A549 (cell line): ENCODE results near the gene USP51. TPM values are rescaled to one million over a fixed set of nuclear protein-coding genes. Genes with fewer than 3 reads are reported as not detected.
A peak's percentile ranks its signal among the peaks of the same experiment; 100 is the strongest.

Experiments
- ATAC-seq, 2 experiments: fragments of 200-7000 bp in 1 of 2; fragments of >200 bp in 1 of 2; cut with Nextera tagmentation in 1 of 2; cut with Tn5 transposase in 1 of 2; 3 replicates each; pipeline versions ENCODE4 v1.8.0 to v1.9.1; 2018 to 2020; ENCODE audit warnings: mild to moderate bottlenecking in 1 of 2, moderate library complexity in 1 of 2
- CTCF ChIA-PET: fragments of 300-600 bp; sonication (Branson Sonifier 250); formaldehyde crosslinking; extraction: SDS; loops from one replicate; lab custom pipeline; 2021; ENCODE audit warnings: antibody characterized with exemption, inconsistent platforms; lab: Yijun Ruan, JAX
- POLR2A ChIA-PET: fragments of 350-600 bp; formaldehyde crosslinking; extraction: SDS; loops from one replicate; lab custom pipeline; 2021; ENCODE audit warnings: antibody characterized with exemption, inconsistent platforms; lab: Yijun Ruan, JAX
- DNase-seq, 2 experiments: peaks; one replicate each; pipeline versions ENCODE4 v3.0.0 to v3.0.0-alpha.2; 2011 to 2016; ENCODE audit warnings: low read depth in 1 of 2, low spot score in 1 of 2
- FAIRE-seq: peaks from 2 replicates; lab custom pipeline; 2011; peaks lifted over from hg19 to GRCh38; lab: Jason Lieb, UNC
- H3K27ac ChIP-seq, 2 experiments: fragments of >200 bp; sonication (Bioruptor Twin); formaldehyde crosslinking; 3 replicates each; pipeline ENCODE4 v1.5.1; 2016 to 2017
- H3K4me1 ChIP-seq: fragments of >200 bp; sonication (Bioruptor Twin); formaldehyde crosslinking; 3 replicates; pipeline ENCODE4 v1.6.1; 2016
- H3K4me2 ChIP-seq: fragments of >200 bp; sonication (Bioruptor Twin); formaldehyde crosslinking; 3 replicates; pipeline ENCODE4 v1.6.1; 2016
- H3K4me3 ChIP-seq: fragments of >200 bp; sonication (Bioruptor Twin); formaldehyde crosslinking; 3 replicates; pipeline ENCODE4 v1.5.1; 2016
- H3K9me3 ChIP-seq: fragments of >200 bp; sonication (Bioruptor Twin); formaldehyde crosslinking; 3 replicates; pipeline ENCODE4 v1.6.1; 2016
- BCL3 ChIP-seq: fragments of >200 bp; sonication (Bioruptor Twin); formaldehyde crosslinking; IDR thresholded peaks from 3 replicates; pipeline ENCODE4 v1.6.1; 2016
- BHLHE40 ChIP-seq: IDR thresholded peaks from 2 replicates; pipeline ENCODE4 v1.6.1; 2012; ENCODE audit warnings: low read depth, low read length, inconsistent platforms
- CBX2 ChIP-seq: fragments of 200-600 bp; sonication (generic); IDR thresholded peaks from 2 replicates; pipeline ENCODE4 v1.6.1; 2016; ENCODE audit warnings: low read depth, mild to moderate bottlenecking, borderline replicate concordance
- CBX8 ChIP-seq: fragments of 200-600 bp; sonication (generic); IDR thresholded peaks from 2 replicates; pipeline ENCODE4 v1.6.1; 2016
- CEBPB ChIP-seq, 2 experiments: fragments of >200 bp in 1 of 2; sonication (Bioruptor Twin) in 1 of 2; formaldehyde crosslinking in 1 of 2; IDR thresholded peaks; 2 replicates each; pipeline ENCODE4 v1.6.1; 2012 to 2016
- CTCF ChIP-seq: fragments of >200 bp; sonication (Bioruptor Twin); formaldehyde crosslinking; IDR thresholded peaks from 3 replicates; pipeline ENCODE4 v1.5.1; 2016
- E2F6 ChIP-seq: IDR thresholded peaks from 2 replicates; pipeline ENCODE4 v1.6.1; 2012; ENCODE audit warnings: low read depth, borderline replicate concordance
- ELK1 ChIP-seq: fragments of 150-350 bp; IDR thresholded peaks from 2 replicates; pipeline ENCODE4 v1.6.1; 2014; ENCODE audit warnings: low read depth, mild to moderate bottlenecking, low read length
- ESRRA ChIP-seq: fragments of 150-350 bp; IDR thresholded peaks from 2 replicates; pipeline ENCODE4 v1.6.1; 2014; ENCODE audit warnings: mild to moderate bottlenecking, low read length, borderline replicate concordance
- FOXS1 ChIP-seq: fragments of 250-450 bp; sonication (Bioruptor Pico); IDR thresholded peaks from 2 replicates; pipeline ENCODE4 v1.5.0; 2020; ENCODE audit warnings: mild to moderate bottlenecking, moderate library complexity
- GATA3 ChIP-seq: IDR thresholded peaks from 2 replicates; pipeline ENCODE4 v1.6.1; 2012; ENCODE audit warnings: borderline replicate concordance
- HDAC2 ChIP-seq: fragments of 200-600 bp; sonication (generic); IDR thresholded peaks from 2 replicates; pipeline ENCODE4 v1.6.1; 2016
- HES2 ChIP-seq: fragments of >200 bp; sonication (Bioruptor Twin); formaldehyde crosslinking; IDR thresholded peaks from 2 replicates; pipeline ENCODE4 v1.6.1; 2016
- HEYL ChIP-seq: fragments of 250-450 bp; sonication (Bioruptor Pico); IDR thresholded peaks from 2 replicates; pipeline ENCODE4 v1.8.0; 2021; ENCODE audit warnings: mild to moderate bottlenecking, moderate library complexity
- HOXA7 ChIP-seq: fragments of 250-450 bp; sonication (Bioruptor Pico); IDR thresholded peaks from 2 replicates; pipeline ENCODE4 v1.5.0; 2020; ENCODE audit warnings: mild to moderate bottlenecking, moderate library complexity
- JUNB ChIP-seq: fragments of >200 bp; sonication (Bioruptor Twin); formaldehyde crosslinking; IDR thresholded peaks from 2 replicates; pipeline ENCODE4 v1.6.1; 2016
- KDM1A ChIP-seq: fragments of 200-600 bp; sonication (generic); IDR thresholded peaks from 2 replicates; pipeline ENCODE4 v1.6.1; 2016; ENCODE audit warnings: low read depth, mild to moderate bottlenecking
- MAFK ChIP-seq: fragments of 450-650 bp; IDR thresholded peaks from 2 replicates; pipeline ENCODE4 v1.6.1; 2014; ENCODE audit not compliant: partially characterized antibody
- MAX ChIP-seq: IDR thresholded peaks from 2 replicates; pipeline ENCODE4 v1.6.1; 2012
- NR3C1 ChIP-seq: fragments of >200 bp; sonication (Bioruptor Twin); formaldehyde crosslinking; IDR thresholded peaks from 3 replicates; pipeline ENCODE4 v1.6.1; 2017
- POLR2A ChIP-seq: IDR thresholded peaks from 2 replicates; pipeline ENCODE4 v1.6.1; 2012; ENCODE audit warnings: mild to moderate bottlenecking, low read length
- POLR2AphosphoS2 ChIP-seq: conservative IDR thresholded peaks from 2 replicates; pipeline ENCODE4 v1.6.1; 2012; ENCODE audit warnings: low read length, improper control_type of control experiment, inconsistent platforms
- RARB ChIP-seq: fragments of 250-450 bp; sonication (Bioruptor Pico); IDR thresholded peaks from 2 replicates; pipeline ENCODE4 v1.8.0; 2021; ENCODE audit warnings: mild to moderate bottlenecking, moderate library complexity
- REST ChIP-seq: fragments of 200-600 bp; sonication (generic); IDR thresholded peaks from 2 replicates; pipeline ENCODE4 v1.6.1; 2016; ENCODE audit warnings: antibody characterized with exemption, mild to moderate bottlenecking, moderate library complexity
- RNF2 ChIP-seq: fragments of 200-600 bp; sonication (generic); IDR thresholded peaks from 2 replicates; pipeline ENCODE4 v1.6.1; 2016; ENCODE audit warnings: low read depth, mild to moderate bottlenecking, antibody characterized with exemption, moderate library complexity, borderline replicate concordance
- TFCP2L1 ChIP-seq: fragments of 250-450 bp; sonication (Bioruptor Pico); IDR thresholded peaks from 2 replicates; pipeline ENCODE4 v1.5.0; 2021; ENCODE audit warnings: mild to moderate bottlenecking
- ZSCAN20 ChIP-seq: fragments of 250-450 bp; sonication (Bioruptor Pico); IDR thresholded peaks from 2 replicates; pipeline ENCODE4 v1.8.0; 2022; ENCODE audit warnings: mild to moderate bottlenecking, moderate library complexity
- whole genome bisulfite sequencing: methylation state at CpG from one replicate; pipeline ENCODE4 v1.1.6; 2017; ENCODE audit errors: missing lambda C conversion rate; 5-methylcytosine and 5-hydroxymethylcytosine counted together
- polyA plus RNA-seq, 4 experiments: library from polyadenylated mRNA; depleted of rRNA in 3 of 4; stranded (reverse); fragments of >200 nt; fragmentation: RNase III in 1 of 4; extraction: RNeasy Plus Mini Kit Qiagen cat#74134 plus additional on column Dnase treatment in 1 of 4; gene quantifications; 2 replicates in 3 of 4; 3 replicates in 1 of 4; pipeline ENCODE4 v1.2.3, GENCODE V29; 2011 to 2017

The USP51 gene
- polyA plus RNA-seq, 2 of the 4 experiments (the other 2 are of a cell fraction), result 0.68 to 0.72 TPM

GRCh38 chrX:55452833-55453124 lies 36.9 kb downstream of the USP51 start:
- WGBS, result 73% methylated on average over 9 of the region's 9 CpGs
- H3K4me2 ChIP-seq, result peak overlapping the region; percentile 85
- peak overlapping the region; percentile 50 for H3K4me3 ChIP-seq
- ChIA-PET CTCF (interaction anchor here (1.4 kb wide), 1 partner anchor 36 kb away, joined by 3 read pairs; no protein-coding TSS in a partner anchor), POLR2A (interaction anchor here (1.5 kb wide), 1 partner anchor 265 kb away, joined by 3 read pairs; the partner anchor contains the start of gene RRAGB)
- H3K27ac ChIP-seq, result no peak overlapping the region
- H3K9me3 ChIP-seq, result 0 out of 3 replicates have a peak, but pooled peaks cover 5% of the 10 kb centered on the region
- no peak for DNase-seq
- TF ChIP-seq POLR2AphosphoS2 (no peak), POLR2A (no peak), CEBPB (IDR thresholded peaks at IDR 0.05) (no peak), MAFK (no peak), KDM1A (no peak), BHLHE40 (no peak), HEYL (CRISPR knock-in tag) (no peak), HES2 (no peak), RNF2 (no peak), MAX (no peak), BCL3 (no peak), E2F6 (no peak), CTCF (no peak), CBX8 (no peak), CBX2 (no peak), NR3C1 (no peak), TFCP2L1 (CRISPR knock-in tag) (no peak)
- H3K4me1 ChIP-seq, result no peaks in the 10 kb centered on the region
- no peak for FAIRE-seq
- no peak for ATAC-seq

- ChIA-PET CTCF (interaction anchor here (0.8 to 1.4 kb wide), 3 partner anchors 37 to 797 kb away, joined by 3 read pairs; partner anchors contain the start of gene RRAGB), POLR2A (interaction anchor here (1.2 to 1.5 kb wide), 2 partner anchors 37 to 265 kb away, joined by 3 to 4 read pairs; partner anchors contain the start of genes RRAGB and USP51)
- 22% methylated on average over 21 of the region's 43 CpGs for WGBS
- ATAC-seq, result peak; percentile 94 to 99
- peak; percentile 46 to 67 for DNase-seq
- peak within 1 kb of the TSS; percentile 85 for H3K4me2 ChIP-seq
- no peaks in the 10 kb centered on the region for H3K4me1 ChIP-seq
- FAIRE-seq, result no peak
- H3K4me3 ChIP-seq, result peak within 1 kb of the TSS; percentile 50
- peak within 1 kb of the TSS; percentile 56 to 80 for H3K27ac ChIP-seq
- H3K9me3 ChIP-seq, result 0 out of 3 replicates have a peak, but pooled peaks cover 5% of the 10 kb centered on the region
- TF ChIP-seq MAX, result peak; percentile 58
- no peak for TF ChIP-seq ZSCAN20 (CRISPR knock-in tag)
- TF ChIP-seq ELK1, result no peak
- TF ChIP-seq RARB (CRISPR knock-in tag), result no peak
- TF ChIP-seq REST, result no peak
- no peak for TF ChIP-seq CBX8
- no peak for TF ChIP-seq HES2
- no peak for TF ChIP-seq E2F6
- no peak for TF ChIP-seq HOXA7
- TF ChIP-seq GATA3, result no peak
- TF ChIP-seq CEBPB (IDR thresholded peaks at IDR 0.05), result no peak
- no peak for TF ChIP-seq HDAC2
- TF ChIP-seq JUNB, result no peak
- TF ChIP-seq ESRRA, result no peak
- no peak for TF ChIP-seq FOXS1 (CRISPR knock-in tag)
Observed at GRCh38 chrX:55451990-55452832, 37.4 kb downstream of the USP51 start, which contains the start of gene MAGEH1. Gene MAGEH1 (plus strand): TSS chrX:55452127. CDS start chrX:55452375, 248 bp downstream.
